Glutamatergic neuron (in vitro differentiated cells): ENCODE results near the gene PTPRT. TPM values are rescaled to one million over a fixed set of nuclear protein-coding genes. Genes with fewer than 3 reads are reported as not detected.

ENCODE experiments used
- DNase-seq: peaks from one replicate; pipeline ENCODE4 v3.0.0; 2022
- H3K27ac Mint-ChIP-seq: one replicate; pipeline ENCODE4 v1.8.0; 2020; ENCODE audit warnings: mild to moderate bottlenecking, mixed read lengths, inconsistent platforms; ENCODE audit not compliant: unreplicated experiment
- H3K27me3 Mint-ChIP-seq: one replicate; pipeline ENCODE4 v1.8.0; 2020; ENCODE audit warnings: mild to moderate bottlenecking, moderate library complexity, mixed read lengths, inconsistent platforms; ENCODE audit not compliant: unreplicated experiment
- H3K36me3 Mint-ChIP-seq: one replicate; pipeline ENCODE4 v1.8.0; 2020; ENCODE audit warnings: mild to moderate bottlenecking, mixed read lengths, inconsistent platforms; ENCODE audit not compliant: unreplicated experiment
- H3K4me1 Mint-ChIP-seq: one replicate; pipeline ENCODE4 v1.8.0; 2020; ENCODE audit warnings: mild to moderate bottlenecking, low read depth, mixed read lengths, inconsistent platforms; ENCODE audit not compliant: unreplicated experiment
- H3K4me3 Mint-ChIP-seq: one replicate; pipeline ENCODE4 v1.8.0; 2020; ENCODE audit warnings: mild to moderate bottlenecking, mixed read lengths, inconsistent platforms; ENCODE audit not compliant: unreplicated experiment
- H3K9me3 Mint-ChIP-seq: one replicate; pipeline ENCODE4 v1.8.0; 2020; ENCODE audit warnings: mild to moderate bottlenecking, moderate library complexity, mixed read lengths, inconsistent platforms; ENCODE audit not compliant: unreplicated experiment
- total RNA-seq: library from RNA; stranded (reverse); fragmentation: NEBNext Ultra II Directional; extraction: Animal tissue kit (Norgen Biotek cat#: 25700); gene quantifications from one replicate; pipeline ENCODE4 v1.2.1, GENCODE V29; 2021; ENCODE audit not compliant: unreplicated experiment
- TF ChIP-seq, protein P1 (sequence below): fragments of 200-600 bp; sonication (generic); IDR thresholded peaks from one replicate; pipeline ENCODE4 v1.5.0; 2021; ENCODE audit not compliant: partially characterized antibody, unreplicated experiment

PTPRT gene
- total RNA-seq, 1 donor from 2014 or later = 1.9 TPM

GRCh38 chr20:42531508-42531961, 658.2 kb downstream of the PTPRT start:
- no peak for DNase-seq
- Mint-ChIP-seq H3K27ac (no peak overlapping the region), H3K4me1 (peaks cover 6% of the 10 kb centered on the region), H3K36me3 (no peaks in the 10 kb centered on the region), H3K4me3 (no peak overlapping the region), H3K27me3 (no peaks in the 10 kb centered on the region), H3K9me3 (no peaks in the 10 kb centered on the region)
- TF ChIP-seq, protein P1, sequence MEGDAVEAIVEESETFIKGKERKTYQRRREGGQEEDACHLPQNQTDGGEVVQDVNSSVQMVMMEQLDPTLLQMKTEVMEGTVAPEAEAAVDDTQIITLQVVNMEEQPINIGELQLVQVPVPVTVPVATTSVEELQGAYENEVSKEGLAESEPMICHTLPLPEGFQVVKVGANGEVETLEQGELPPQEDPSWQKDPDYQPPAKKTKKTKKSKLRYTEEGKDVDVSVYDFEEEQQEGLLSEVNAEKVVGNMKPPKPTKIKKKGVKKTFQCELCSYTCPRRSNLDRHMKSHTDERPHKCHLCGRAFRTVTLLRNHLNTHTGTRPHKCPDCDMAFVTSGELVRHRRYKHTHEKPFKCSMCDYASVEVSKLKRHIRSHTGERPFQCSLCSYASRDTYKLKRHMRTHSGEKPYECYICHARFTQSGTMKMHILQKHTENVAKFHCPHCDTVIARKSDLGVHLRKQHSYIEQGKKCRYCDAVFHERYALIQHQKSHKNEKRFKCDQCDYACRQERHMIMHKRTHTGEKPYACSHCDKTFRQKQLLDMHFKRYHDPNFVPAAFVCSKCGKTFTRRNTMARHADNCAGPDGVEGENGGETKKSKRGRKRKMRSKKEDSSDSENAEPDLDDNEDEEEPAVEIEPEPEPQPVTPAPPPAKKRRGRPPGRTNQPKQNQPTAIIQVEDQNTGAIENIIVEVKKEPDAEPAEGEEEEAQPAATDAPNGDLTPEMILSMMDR = no peak

DNA sequence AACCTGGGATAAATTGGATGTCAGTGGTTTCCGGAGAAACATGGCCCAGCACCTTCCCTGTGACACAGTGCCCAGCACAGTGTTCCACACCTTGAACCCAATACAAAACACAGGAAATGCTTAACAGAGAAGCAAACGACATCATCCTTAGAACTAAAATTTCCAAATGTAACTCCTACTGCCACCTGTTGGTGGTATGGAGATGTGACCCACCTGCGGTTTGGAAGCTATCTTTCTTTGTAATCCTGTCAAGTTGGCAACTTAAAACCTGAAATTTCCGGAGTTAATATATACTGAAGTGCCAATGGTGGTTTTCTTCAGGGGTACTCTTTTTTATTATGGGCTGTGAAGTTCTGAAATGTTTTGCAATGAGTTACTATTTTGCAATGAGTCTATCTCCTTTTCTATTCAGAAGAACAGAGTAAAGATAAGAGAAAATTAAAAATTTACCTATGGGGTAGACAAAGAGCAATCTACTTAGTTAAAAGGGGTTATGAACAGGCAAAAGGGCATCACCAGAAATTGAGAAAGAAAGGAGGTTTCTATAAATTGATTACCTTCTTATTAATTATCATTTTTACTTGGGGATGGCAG, 658.8 kb downstream of the PTPRT start:
- TF ChIP-seq, protein P1 = peak; percentile 52
- H3K27me3 Mint-ChIP-seq = no peaks in the 10 kb centered on the region
- no peaks in the 10 kb centered on the region for H3K36me3 Mint-ChIP-seq
- DNase-seq = no peak
- H3K9me3 Mint-ChIP-seq = no peaks in the 10 kb centered on the region
- H3K4me1 Mint-ChIP-seq = peaks cover 6% of the 10 kb centered on the region
- no peak overlapping the region for H3K4me3 Mint-ChIP-seq
- no peak overlapping the region for H3K27ac Mint-ChIP-seq

GRCh38 chr20:42530191-42530590, 659.5 kb downstream of the PTPRT start:
- no peaks in the 10 kb centered on the region for H3K27me3 Mint-ChIP-seq
- peaks cover 6% of the 10 kb centered on the region for H3K4me1 Mint-ChIP-seq
- no peak overlapping the region for H3K4me3 Mint-ChIP-seq
- no peak overlapping the region for H3K27ac Mint-ChIP-seq
- TF ChIP-seq, protein P1 = no peak
- H3K36me3 Mint-ChIP-seq = no peaks in the 10 kb centered on the region
- DNase-seq = no peak
- peaks cover 2% of the 10 kb centered on the region for H3K9me3 Mint-ChIP-seq

DNA sequence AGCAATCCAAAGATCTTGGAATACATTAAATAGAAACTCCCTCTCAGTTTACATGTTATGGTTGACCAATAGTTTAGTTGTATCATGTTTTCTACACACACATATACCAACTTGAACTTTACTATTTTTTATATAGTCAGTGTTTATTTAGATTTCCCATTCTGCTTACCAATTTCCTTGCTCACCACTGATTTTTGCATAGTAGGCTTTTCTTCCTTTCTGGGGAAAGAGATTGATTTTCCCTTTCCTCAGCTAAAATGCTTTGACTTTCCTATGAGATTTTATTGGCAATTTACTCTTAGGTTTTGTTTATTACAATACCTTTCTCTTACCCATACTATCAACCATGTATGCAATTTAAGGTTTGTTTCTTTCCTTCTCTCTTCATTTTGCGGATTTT, 665.6 kb downstream of the PTPRT start:
- TF ChIP-seq, protein P1 = no peak
- Mint-ChIP-seq H3K27me3 (no peaks in the 10 kb centered on the region), H3K4me1 (peaks cover 1% of the 10 kb centered on the region), H3K9me3 (peaks cover 2% of the 10 kb centered on the region), H3K27ac (no peak overlapping the region), H3K4me3 (no peak overlapping the region), H3K36me3 (no peaks in the 10 kb centered on the region)
- no peak for DNase-seq

- no peaks in the 10 kb centered on the region for H3K27me3 Mint-ChIP-seq
- TF ChIP-seq, protein P1 = no peak
- peaks cover 1% of the 10 kb centered on the region for H3K9me3 Mint-ChIP-seq
- no peak overlapping the region for H3K27ac Mint-ChIP-seq
- DNase-seq = no peak
- H3K4me3 Mint-ChIP-seq = no peak overlapping the region
- no peaks in the 10 kb centered on the region for H3K36me3 Mint-ChIP-seq
- H3K4me1 Mint-ChIP-seq = no peaks in the 10 kb centered on the region
Observed at GRCh38 chr20:42516692-42517091, 673.0 kb downstream of the PTPRT start.
